Caco-2 (cell line): ENCODE measurements around the gene LTBP1. TPM values are rescaled to one million over a fixed set of nuclear protein-coding genes. Genes with fewer than 3 reads are reported as not detected.

Experiments used
- BruUV-seq: library from RNA; stranded (reverse); fragments of 400-500 nt; replicated peaks from 2 replicates; lab custom pipeline; 2021; lab: Mats Ljungman, UMichigan
- CTCF ChIA-PET: fragments of 300-600 bp; sonication (Branson Sonifier 250); formaldehyde crosslinking; loops from one replicate; lab custom pipeline; 2022; ENCODE audit warnings: antibody characterized with exemption; lab: Charles Lee
- POLR2A ChIA-PET: fragments of 300-600 bp; sonication (Branson Sonifier 250); formaldehyde crosslinking; loops from one replicate; lab custom pipeline; 2022; ENCODE audit warnings: antibody characterized with exemption; lab: Charles Lee
- DNase-seq, 2 experiments: peaks; one replicate each; pipeline versions ENCODE4 v3.0.0 to v3.0.0-alpha.2; 2020 to 2022
- H3K27me3 ChIP-seq: replicated peaks from 2 replicates; pipeline ENCODE4 v1.6.0; 2011; ENCODE audit warnings: low read length; ENCODE audit not compliant: control insufficient read depth, insufficient read depth
- H3K36me3 ChIP-seq: 2 replicates; pipeline ENCODE4 v1.5.1; 2011; ENCODE audit warnings: low read length; ENCODE audit not compliant: control insufficient read depth, insufficient read depth
- H3K4me1 ChIP-seq: fragments of 250-450 bp; sonication (Bioruptor Pico); 2 replicates; pipeline ENCODE4 v1.5.1; 2020; ENCODE audit warnings: mild to moderate bottlenecking
- H3K4me3 ChIP-seq: 2 replicates; pipeline ENCODE4 v1.5.1; 2011; ENCODE audit warnings: low read depth, mild to moderate bottlenecking, control low read depth, low read length
- H3K9me3 ChIP-seq: fragments of 250-450 bp; sonication (Bioruptor Pico); 2 replicates; pipeline ENCODE4 v1.5.1; 2020; ENCODE audit warnings: mild to moderate bottlenecking, moderate library complexity
- H3K27ac Mint-ChIP-seq: one replicate; pipeline ENCODE4 v1.8.0; 2022; ENCODE audit warnings: mixed read lengths; ENCODE audit not compliant: unreplicated experiment
- H3K27me3 Mint-ChIP-seq: one replicate; pipeline ENCODE4 v1.8.0; 2022; ENCODE audit warnings: mixed read lengths; ENCODE audit not compliant: insufficient read depth, unreplicated experiment
- H3K36me3 Mint-ChIP-seq: one replicate; pipeline ENCODE4 v1.8.0; 2022; ENCODE audit warnings: mild to moderate bottlenecking, mixed read lengths; ENCODE audit not compliant: insufficient read depth, unreplicated experiment
- H3K4me1 Mint-ChIP-seq: one replicate; pipeline ENCODE4 v1.8.0; 2022; ENCODE audit warnings: low read depth, mixed read lengths; ENCODE audit not compliant: unreplicated experiment
- H3K4me3 Mint-ChIP-seq: one replicate; pipeline ENCODE4 v1.8.0; 2022; ENCODE audit warnings: mild to moderate bottlenecking, moderate library complexity, mixed read lengths; ENCODE audit not compliant: unreplicated experiment
- H3K9me3 Mint-ChIP-seq: one replicate; pipeline ENCODE4 v1.8.0; 2022; ENCODE audit warnings: mixed read lengths; ENCODE audit not compliant: unreplicated experiment
- CTCF ChIP-seq, 2 experiments: fragments of 200-600 bp in 1 of 2; IDR thresholded peaks; 1 replicate in 1 of 2; 2 replicates in 1 of 2; pipeline versions ENCODE4 v1.5.1 to v1.8.0; 2011 to 2022; ENCODE audit warnings: antibody characterized with exemption in 1 of 2, control low read depth in 1 of 2, inconsistent platforms in 1 of 2, low read depth in 1 of 2, low read length in 1 of 2, mild to moderate bottlenecking in 1 of 2, moderate library complexity in 1 of 2; ENCODE audit not compliant: insufficient read depth in 1 of 2, severe bottlenecking in 1 of 2, unreplicated experiment in 1 of 2
- intact Hi-C: fragments of 100-400 bp; cut with micrococcal nuclease; formaldehyde crosslinking; loops from one replicate; pipeline ENCODE4 v1.10.0; 2022; ENCODE audit not compliant: unreplicated experiment
- total RNA-seq: library from RNA; stranded (reverse); gene quantifications from 2 replicates; pipeline ENCODE4 v1.2.3, GENCODE V29; 2022

LTBP1 gene
- total RNA-seq, 1 experiment from 2014 or later, result 64.2 TPM

DNA sequence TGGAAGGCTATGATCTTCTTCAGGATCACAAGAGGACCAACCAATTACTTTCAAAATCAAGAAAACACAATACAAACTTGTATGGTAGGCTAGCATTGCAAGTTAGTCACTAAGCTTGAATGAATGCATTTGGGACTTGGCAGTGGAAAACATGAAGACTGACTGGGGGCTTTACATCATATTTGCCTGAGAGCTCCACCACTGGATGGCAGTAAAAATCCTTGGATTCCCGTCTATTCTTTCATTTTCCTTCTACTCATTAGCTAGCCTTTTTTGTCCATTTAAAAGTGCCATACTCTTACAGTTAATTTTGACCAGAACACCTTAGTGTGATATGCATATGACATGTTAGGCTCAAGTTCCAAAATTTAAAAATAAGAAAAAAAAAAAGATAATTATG lies 466.2 kb downstream of the LTBP1 start:
- POLR2A ChIA-PET, result no interaction called here

DNA sequence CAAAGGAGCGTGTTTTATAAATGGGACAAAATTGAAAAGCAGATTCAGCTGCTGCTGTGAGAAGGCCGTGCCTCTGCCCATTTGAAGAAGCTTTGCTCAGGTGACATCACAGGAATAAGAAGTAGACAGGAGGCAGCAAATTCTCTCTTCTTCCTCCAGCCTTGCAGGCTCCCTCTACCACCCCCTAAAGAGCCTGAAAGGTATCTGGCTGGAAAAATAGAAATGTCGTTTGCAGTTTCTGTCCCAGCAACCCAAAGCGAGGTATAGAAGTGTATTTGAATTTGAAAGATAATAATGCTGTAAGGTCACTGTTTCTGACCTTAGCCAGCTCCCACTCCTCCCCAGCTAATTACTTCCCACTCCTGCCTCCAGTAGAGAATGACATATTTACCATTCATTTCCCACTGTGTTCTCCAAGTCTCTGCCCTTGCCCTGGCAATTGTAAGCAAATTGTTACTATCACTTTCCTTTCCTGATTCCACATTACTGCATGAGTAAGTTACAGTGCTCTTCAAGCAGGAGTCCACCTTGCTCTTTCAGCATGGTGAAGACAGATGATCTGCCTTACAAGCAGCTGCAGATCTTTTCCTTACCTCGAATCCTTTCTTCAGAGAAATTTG lies 472.9 kb downstream of the LTBP1 start:
- H3K36me3 ChIP-seq, result no peaks in the 10 kb centered on the region
- H3K4me1 ChIP-seq, result no peaks in the 10 kb centered on the region
- CTCF ChIA-PET, result interaction anchor here (0.7 kb wide), 1 partner anchor 163 kb away, joined by 3 read pairs; no protein-coding TSS in a partner anchor
- Mint-ChIP-seq H3K27me3 (peaks cover 3% of the 10 kb centered on the region), H3K27ac (no peak overlapping the region), H3K36me3 (no peaks in the 10 kb centered on the region), H3K4me1 (no peaks in the 10 kb centered on the region), H3K4me3 (no peak overlapping the region), H3K9me3 (no peaks in the 10 kb centered on the region)
- intact Hi-C loops, result loop anchor here (10.0 kb wide), 1 partner anchor 245 kb away; no protein-coding TSS in a partner anchor
- no peak for TF ChIP-seq CTCF (IDR thresholded peaks at IDR 0.05; ENCODE audit: insufficient read depth in 1 of 2, low read depth in 1 of 2, low read length in 1 of 2, severe bottlenecking in 1 of 2, unreplicated experiment in 1 of 2)
- no peak for DNase-seq
- POLR2A ChIA-PET, result no interaction called here
- no TSS peak for BruUV-seq
- H3K9me3 ChIP-seq, result no peaks in the 10 kb centered on the region
- no peaks in the 10 kb centered on the region for H3K27me3 ChIP-seq
- H3K4me3 ChIP-seq, result no peak overlapping the region

More for the DNA sequence above, 466.2 kb downstream of the LTBP1 start:
- CTCF ChIA-PET, result interaction anchor here (0.6 to 2.6 kb wide), 9 partner anchors 12 to 257 kb away, joined by 3 to 42 read pairs (median 4); no protein-coding TSS in a partner anchor
- H3K9me3 Mint-ChIP-seq, result peaks cover 11% of the 10 kb centered on the region
- no peaks in the 10 kb centered on the region for H3K4me1 Mint-ChIP-seq
- H3K4me3 Mint-ChIP-seq, result no peak overlapping the region
- no TSS peak for BruUV-seq
- H3K36me3 Mint-ChIP-seq, result no peaks in the 10 kb centered on the region
- no peak overlapping the region for H3K4me3 ChIP-seq
- H3K36me3 ChIP-seq, result no peaks in the 10 kb centered on the region
- no peaks in the 10 kb centered on the region for H3K4me1 ChIP-seq
- no peaks in the 10 kb centered on the region for H3K27me3 ChIP-seq
- H3K27ac Mint-ChIP-seq, result no peak overlapping the region
- TF ChIP-seq CTCF (IDR thresholded peaks at IDR 0.05; ENCODE audit: insufficient read depth in 1 of 2, low read depth in 1 of 2, low read length in 1 of 2, severe bottlenecking in 1 of 2, unreplicated experiment in 1 of 2), result peak; percentile 30 to 50
- intact Hi-C loops, result loop anchor here (1.0 to 10.0 kb wide), 4 partner anchors 28 to 252 kb away; partner anchors contain the start of gene RASGRP3
- peaks cover 3% of the 10 kb centered on the region for H3K27me3 Mint-ChIP-seq
- DNase-seq, result peak in 1 of 2 experiments; percentile 46
- peaks cover 3% of the 10 kb centered on the region; the same call in 1 of the 2 replicates for H3K9me3 ChIP-seq

GRCh38 chr2:33420726-33421125 lies 474.0 kb downstream of the LTBP1 start:
- H3K27me3 Mint-ChIP-seq, result peaks cover 3% of the 10 kb centered on the region
- Histone ChIP-seq H3K4me1 (no peaks in the 10 kb centered on the region), H3K9me3 (no peaks in the 10 kb centered on the region), H3K27me3 (no peaks in the 10 kb centered on the region), H3K4me3 (no peak overlapping the region), H3K36me3 (no peaks in the 10 kb centered on the region)
- H3K36me3 Mint-ChIP-seq, result no peaks in the 10 kb centered on the region
- DNase-seq, result no peak
- H3K9me3 Mint-ChIP-seq, result no peaks in the 10 kb centered on the region
- H3K27ac Mint-ChIP-seq, result no peak overlapping the region
- BruUV-seq, result no TSS peak
- no peak for TF ChIP-seq CTCF (IDR thresholded peaks at IDR 0.05; ENCODE audit: insufficient read depth in 1 of 2, low read depth in 1 of 2, low read length in 1 of 2, severe bottlenecking in 1 of 2, unreplicated experiment in 1 of 2)
- POLR2A ChIA-PET, result no interaction called here
- CTCF ChIA-PET, result no interaction called here
- no peaks in the 10 kb centered on the region for H3K4me1 Mint-ChIP-seq
- H3K4me3 Mint-ChIP-seq, result no peak overlapping the region
- intact Hi-C loops, result no loop called here
